DMS153 treated with DMSO at 0.1 percent for 48 hours (cell line): Measurements from ENCODE around the gene PRICKLE1.
"Not testable (repeated sequence)": the region's sequence is repeated elsewhere in the genome, so short reads cannot be mapped to it uniquely, and the experiment has no call there.

Experiments
- DNase-seq: peaks from one replicate; lab custom pipeline; 2025; ENCODE audit not compliant: unreplicated experiment; lab: John Stamatoyannopoulos, UW

Gene PRICKLE1

GRCh38 chr12:42557586-42558172, 31.9 kb downstream of the PRICKLE1 start:
- DNase-seq, result no peak

- no peak for DNase-seq
These were observed 32.6 kb downstream of the PRICKLE1 start for GRCh38 chr12:42556917-42557316.

- DNase-seq, result no peak
These were observed 36.7 kb downstream of the PRICKLE1 start for GRCh38 chr12:42552822-42553221.

- no peak for DNase-seq
These were observed 38.7 kb downstream of the PRICKLE1 start for GRCh38 chr12:42550800-42551199.

GRCh38 chr12:42546709-42547108, 42.8 kb downstream of the PRICKLE1 start:
- no peak for DNase-seq

- no peak for DNase-seq
These were observed 47.6 kb downstream of the PRICKLE1 start for GRCh38 chr12:42541965-42542364.

- not testable (repeated sequence) for DNase-seq
These were observed 48.2 kb downstream of the PRICKLE1 start for GRCh38 chr12:42541308-42541707.

GRCh38 chr12:42539696-42540095, 49.9 kb downstream of the PRICKLE1 start:
- no peak for DNase-seq

GRCh38 chr12:42538203-42538602, 51.3 kb downstream of the PRICKLE1 start:
- no peak for DNase-seq

GRCh38 chr12:42534184-42534838, 55.2 kb downstream of the PRICKLE1 start:
- no peak for DNase-seq

GRCh38 chr12:42530284-42530683, 59.3 kb downstream of the PRICKLE1 start:
- DNase-seq, result no peak

- DNase-seq, result no peak
These were observed 64.1 kb downstream of the PRICKLE1 start for GRCh38 chr12:42525444-42525843.

- DNase-seq, result no peak
These were observed 64.8 kb downstream of the PRICKLE1 start for GRCh38 chr12:42524716-42525115.

- no peak for DNase-seq
These were observed 73.0 kb downstream of the PRICKLE1 start for GRCh38 chr12:42516573-42516972.

GRCh38 chr12:42511656-42512055, 77.9 kb downstream of the PRICKLE1 start:
- DNase-seq, result no peak

- DNase-seq, result no peak
These were observed 78.7 kb downstream of the PRICKLE1 start for GRCh38 chr12:42510823-42511222.

- no peak for DNase-seq
These were observed 80.6 kb downstream of the PRICKLE1 start for GRCh38 chr12:42508913-42509460.

- no peak for DNase-seq
These were observed 82.0 kb downstream of the PRICKLE1 start for GRCh38 chr12:42507565-42507964.

GRCh38 chr12:42507081-42507480, 82.5 kb downstream of the PRICKLE1 start:
- no peak for DNase-seq

GRCh38 chr12:42504049-42504448, 85.5 kb downstream of the PRICKLE1 start:
- no peak for DNase-seq

- no peak for DNase-seq
These were observed 86.9 kb downstream of the PRICKLE1 start for GRCh38 chr12:42502682-42503081.

- DNase-seq, result no peak
These were observed 90.8 kb downstream of the PRICKLE1 start for GRCh38 chr12:42498549-42499247.
